NCI-H510A (cell line): ENCODE measurements around the gene PITRM1.

Experiments
- DNase-seq: peaks from one replicate; lab custom pipeline; 2025; lab: John Stamatoyannopoulos, UW

Gene PITRM1

GRCh38 chr10:3166496-3167290, 5.9 kb downstream of the PITRM1 start:
- DNase-seq, result no peak

GRCh38 chr10:3165196-3165595, 7.4 kb downstream of the PITRM1 start:
- DNase-seq, result no peak

- DNase-seq, result no peak
These were observed 8.7 kb downstream of the PITRM1 start for GRCh38 chr10:3163879-3164278.

GRCh38 chr10:3162533-3162932, 10.0 kb downstream of the PITRM1 start:
- no peak for DNase-seq

- no peak for DNase-seq
These were observed 13.4 kb downstream of the PITRM1 start for GRCh38 chr10:3159152-3159551.

GRCh38 chr10:3154666-3155065, 17.9 kb downstream of the PITRM1 start:
- no peak for DNase-seq

- DNase-seq, result no peak
These were observed 20.0 kb downstream of the PITRM1 start for GRCh38 chr10:3152566-3152935.

- DNase-seq, result no peak
These were observed 20.6 kb downstream of the PITRM1 start for GRCh38 chr10:3151889-3152565.

GRCh38 chr10:3150961-3151360, 21.6 kb downstream of the PITRM1 start:
- DNase-seq, result no peak

- no peak for DNase-seq
These were observed 22.2 kb downstream of the PITRM1 start for GRCh38 chr10:3150366-3150765.

GRCh38 chr10:3149918-3150317, 22.7 kb downstream of the PITRM1 start:
- DNase-seq, result no peak

- no peak for DNase-seq
These were observed 23.6 kb downstream of the PITRM1 start for GRCh38 chr10:3148994-3149393.

GRCh38 chr10:3148041-3148440, 24.5 kb downstream of the PITRM1 start:
- DNase-seq, result no peak

GRCh38 chr10:3147117-3147820, 25.3 kb downstream of the PITRM1 start:
- no peak for DNase-seq

- no peak for DNase-seq
These were observed 26.3 kb downstream of the PITRM1 start for GRCh38 chr10:3146289-3146688.

GRCh38 chr10:3145366-3145765, 27.2 kb downstream of the PITRM1 start:
- DNase-seq, result no peak

GRCh38 chr10:3143791-3144434, 28.7 kb downstream of the PITRM1 start:
- DNase-seq, result no peak

- no peak for DNase-seq
These were observed 29.2 kb downstream of the PITRM1 start for GRCh38 chr10:3143366-3143765.

- no peak for DNase-seq
These were observed 30.3 kb downstream of the PITRM1 start for GRCh38 chr10:3142146-3142875.

GRCh38 chr10:3141351-3142005, 31.1 kb downstream of the PITRM1 start:
- DNase-seq, result no peak

GRCh38 chr10:3140280-3140679, 32.3 kb downstream of the PITRM1 start:
- DNase-seq, result no peak
